HCT116 (cell line): ENCODE data around the gene CYSTM1. TPM values are rescaled to one million over a fixed set of nuclear protein-coding genes. Genes with fewer than 3 reads are reported as not detected.

ENCODE experiments used
- ATAC-seq: fragments of 200-7000 bp; cut with Tn5 transposase; 2 replicates; pipeline ENCODE4 v1.9.1; 2020; ENCODE audit warnings: mild to moderate bottlenecking, moderate library complexity
- BruUV-seq: library from RNA; stranded (reverse); fragments of 400-500 nt; replicated peaks from 2 replicates; lab custom pipeline; 2021; lab: Mats Ljungman, UMichigan
- CTCF ChIA-PET: fragments of 300-600 bp; sonication (Branson Sonifier 250); formaldehyde crosslinking; loops from one replicate; lab custom pipeline; 2021; ENCODE audit warnings: antibody characterized with exemption; lab: Charles Lee
- POLR2A ChIA-PET: fragments of 300-600, 350-600 bp; sonication (Branson Sonifier 250); formaldehyde crosslinking; loops from one replicate; lab custom pipeline; 2021; ENCODE audit warnings: antibody characterized with exemption; lab: Charles Lee
- RAD21 ChIA-PET, 2 experiments: fragments of 300-600 bp; sonication (Branson Sonifier 250); formaldehyde crosslinking; loops; one replicate each; lab custom pipeline; 2023; ENCODE audit warnings: low total read pairs in 2 of 2; ENCODE audit not compliant: uncharacterized antibody in 2 of 2, unreplicated experiment in 2 of 2, low non-redundant PET in 1 of 2; lab: Charles Lee
- DNase-seq: peaks from one replicate; pipeline ENCODE4 v3.0.0-alpha.2; 2010; ENCODE audit warnings: low read depth, low spot score
- H2AFZ ChIP-seq: fragments of 200-600 bp; shearing (Covaris generic), sonication (generic); 2 replicates; pipeline ENCODE4 v1.6.1; 2017; ENCODE audit warnings: low read depth, mixed run types, mixed read lengths, antibody characterized with exemption, low read length; ENCODE audit not compliant: poor library complexity, severe bottlenecking
- H3K27ac ChIP-seq: 2 replicates; pipeline ENCODE4 v1.5.1; 2012; ENCODE audit warnings: low read depth, low read length
- H3K27me3 ChIP-seq: fragments of 200-600 bp; sonication (generic); 2 replicates; pipeline ENCODE4 v1.6.1; 2016; ENCODE audit warnings: mixed run types, low read length, mixed read lengths; ENCODE audit not compliant: insufficient read depth
- H3K36me3 ChIP-seq, 2 experiments: fragments of 200-500 bp in 1 of 2; fragments of 200-600 bp in 1 of 2; sonication (Bioruptor generic) in 1 of 2; sonication (generic) in 1 of 2; 2 replicates each; pipeline versions ENCODE4 v1.5.1 to v1.6.1; 2014 to 2016; ENCODE audit warnings: low read length in 2 of 2, inconsistent platforms in 1 of 2, mixed read lengths in 1 of 2, mixed run types in 1 of 2; ENCODE audit not compliant: insufficient read depth in 2 of 2, control insufficient read depth in 1 of 2
- H3K4me1 ChIP-seq, 2 experiments: fragments of 200-600 bp in 1 of 2; sonication (generic) in 1 of 2; 2 replicates each; pipeline versions ENCODE4 v1.5.1 to v1.6.1; 2012 to 2017; ENCODE audit warnings: low read length in 2 of 2, inconsistent platforms in 1 of 2, mild to moderate bottlenecking in 1 of 2, mixed read lengths in 1 of 2, mixed run types in 1 of 2, moderate library complexity in 1 of 2; ENCODE audit not compliant: insufficient read depth in 2 of 2, control insufficient read depth in 1 of 2
- H3K4me2 ChIP-seq: fragments of 200-600 bp; sonication (generic); 2 replicates; pipeline ENCODE4 v1.6.1; 2017; ENCODE audit warnings: mixed run types, low read length, mixed read lengths
- H3K4me3 ChIP-seq, 2 experiments: fragments of 200-600 bp in 1 of 2; sonication (generic) in 1 of 2; replicated peaks in 1 of 2; 2 replicates each; pipeline ENCODE4 v1.5.1; 2011 to 2016; ENCODE audit warnings: low read length in 2 of 2, control low read depth in 1 of 2, low read depth in 1 of 2, mild to moderate bottlenecking in 1 of 2, mixed read lengths in 1 of 2, mixed run types in 1 of 2
- H3K79me2 ChIP-seq: fragments of 200-600 bp; sonication (generic); 2 replicates; pipeline ENCODE4 v1.6.1; 2017; ENCODE audit warnings: mild to moderate bottlenecking, mixed run types, low read length, moderate library complexity, mixed read lengths; ENCODE audit not compliant: insufficient read depth
- H3K9ac ChIP-seq: fragments of 200-600 bp; sonication (generic); 2 replicates; pipeline ENCODE4 v1.6.1; 2016; ENCODE audit warnings: low read length, mixed read lengths
- H3K9me2 ChIP-seq: fragments of 200-600 bp; sonication (generic), shearing (Covaris generic); 2 replicates; pipeline ENCODE4 v1.6.1; 2017; ENCODE audit warnings: mixed run types, mild to moderate bottlenecking, moderate library complexity; ENCODE audit not compliant: insufficient read depth
- H3K9me3 ChIP-seq, 2 experiments: fragments of 200-500 bp in 1 of 2; fragments of 200-600 bp in 1 of 2; sonication (Bioruptor generic) in 1 of 2; sonication (generic) in 1 of 2; 2 replicates each; pipeline ENCODE4 v1.6.1; 2014 to 2017; ENCODE audit warnings: low read length in 2 of 2, mixed read lengths in 2 of 2, inconsistent platforms in 1 of 2, low read depth in 1 of 2, mild to moderate bottlenecking in 1 of 2, mixed run types in 1 of 2, moderate library complexity in 1 of 2; ENCODE audit not compliant: control insufficient read depth in 1 of 2, insufficient read depth in 1 of 2
- H4K20me1 ChIP-seq: fragments of 200-600 bp; sonication (generic), shearing (Covaris generic); 2 replicates; pipeline ENCODE4 v1.6.1; 2017; ENCODE audit warnings: mixed run types, mild to moderate bottlenecking, moderate library complexity; ENCODE audit not compliant: insufficient read depth
- EGR1 ChIP-seq: IDR thresholded peaks from 2 replicates; pipeline ENCODE4 v1.6.1; 2012; ENCODE audit warnings: low read depth
- POLR2AphosphoS5 ChIP-seq: IDR thresholded peaks from 2 replicates; pipeline ENCODE4 v1.6.1; 2011; ENCODE audit warnings: mild to moderate bottlenecking, low read depth, low read length, moderate library complexity
- RAD21 ChIP-seq: IDR thresholded peaks from 2 replicates; pipeline ENCODE4 v1.6.1; 2012; ENCODE audit warnings: low read depth, mild to moderate bottlenecking
- SRF ChIP-seq: IDR thresholded peaks from 2 replicates; pipeline ENCODE4 v1.6.1; 2012; ENCODE audit warnings: low read depth
- TCF7L2 ChIP-seq: IDR thresholded peaks from 2 replicates; pipeline ENCODE4 v1.7.0; 2011; ENCODE audit warnings: borderline replicate concordance, inconsistent platforms; ENCODE audit not compliant: insufficient read depth, insufficient read length; ENCODE audit errors: extremely low read depth
- ZFX ChIP-seq: fragments of 450-650 bp; IDR thresholded peaks from 2 replicates; pipeline ENCODE4 v1.6.1; 2017
- intact Hi-C: fragments of 100-400 bp; cut with micrococcal nuclease; formaldehyde crosslinking; loops from 2 replicates; pipeline ENCODE4 v1.10.0; 2022
- total RNA-seq: library from RNA; stranded (reverse); gene quantifications from one replicate; pipeline ENCODE4 v1.2.1, GENCODE V29; 2021; ENCODE audit not compliant: unreplicated experiment
- TF ChIP-seq, protein P1 (sequence below): IDR thresholded peaks from 2 replicates; pipeline ENCODE4 v1.6.1; 2012
- TF ChIP-seq, protein P2 (sequence below), 3 experiments: fragments of 200-600 bp in 1 of 3; sonication (generic) in 1 of 3; IDR thresholded peaks in 2 of 3; conservative IDR thresholded peaks in 1 of 3; 2 replicates each; pipeline ENCODE4 v1.5.1; 2012 to 2017; ENCODE audit warnings: low read depth in 2 of 3, low read length in 2 of 3, antibody characterized with exemption in 1 of 3, borderline replicate concordance in 1 of 3, control low read depth in 1 of 3, mild to moderate bottlenecking in 1 of 3, mixed read lengths in 1 of 3, mixed run types in 1 of 3, moderate library complexity in 1 of 3; ENCODE audit not compliant: insufficient read depth in 1 of 3
- TF ChIP-seq, protein P3 (sequence below): IDR thresholded peaks from 2 replicates; pipeline ENCODE4 v1.6.1; 2012

CYSTM1 gene
- total RNA-seq, 1 experiment from 2014 or later = 56.0 TPM

DNA sequence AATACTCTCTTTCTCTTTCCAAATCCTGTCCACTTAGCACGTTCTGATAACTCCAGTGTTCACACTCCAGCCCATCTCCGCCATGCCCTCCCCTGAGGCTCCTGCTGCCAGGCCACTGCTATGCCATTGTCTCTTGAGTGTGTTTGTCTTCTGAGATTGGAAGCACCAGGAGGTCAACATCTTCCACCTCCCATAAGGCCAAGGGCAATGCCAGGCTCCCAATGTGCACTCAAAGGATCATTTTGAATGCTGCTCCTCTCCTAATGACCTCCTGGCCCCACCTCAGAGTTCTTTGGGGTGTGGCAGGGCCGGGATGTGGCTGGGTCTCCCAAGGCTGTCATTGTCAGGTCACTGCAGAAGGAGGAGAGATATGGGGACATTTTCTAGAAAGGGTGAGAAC is 29.7 kb upstream of the CYSTM1 start (continued):
- TF ChIP-seq, protein P1, sequence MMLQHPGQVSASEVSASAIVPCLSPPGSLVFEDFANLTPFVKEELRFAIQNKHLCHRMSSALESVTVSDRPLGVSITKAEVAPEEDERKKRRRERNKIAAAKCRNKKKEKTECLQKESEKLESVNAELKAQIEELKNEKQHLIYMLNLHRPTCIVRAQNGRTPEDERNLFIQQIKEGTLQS = no peak
- TF ChIP-seq EGR1 (no peak), POLR2AphosphoS5 (no peak), ZFX (no peak), SRF (no peak)
- TF ChIP-seq, protein P2, sequence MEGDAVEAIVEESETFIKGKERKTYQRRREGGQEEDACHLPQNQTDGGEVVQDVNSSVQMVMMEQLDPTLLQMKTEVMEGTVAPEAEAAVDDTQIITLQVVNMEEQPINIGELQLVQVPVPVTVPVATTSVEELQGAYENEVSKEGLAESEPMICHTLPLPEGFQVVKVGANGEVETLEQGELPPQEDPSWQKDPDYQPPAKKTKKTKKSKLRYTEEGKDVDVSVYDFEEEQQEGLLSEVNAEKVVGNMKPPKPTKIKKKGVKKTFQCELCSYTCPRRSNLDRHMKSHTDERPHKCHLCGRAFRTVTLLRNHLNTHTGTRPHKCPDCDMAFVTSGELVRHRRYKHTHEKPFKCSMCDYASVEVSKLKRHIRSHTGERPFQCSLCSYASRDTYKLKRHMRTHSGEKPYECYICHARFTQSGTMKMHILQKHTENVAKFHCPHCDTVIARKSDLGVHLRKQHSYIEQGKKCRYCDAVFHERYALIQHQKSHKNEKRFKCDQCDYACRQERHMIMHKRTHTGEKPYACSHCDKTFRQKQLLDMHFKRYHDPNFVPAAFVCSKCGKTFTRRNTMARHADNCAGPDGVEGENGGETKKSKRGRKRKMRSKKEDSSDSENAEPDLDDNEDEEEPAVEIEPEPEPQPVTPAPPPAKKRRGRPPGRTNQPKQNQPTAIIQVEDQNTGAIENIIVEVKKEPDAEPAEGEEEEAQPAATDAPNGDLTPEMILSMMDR (IDR thresholded peaks at IDR 0.05 in 2 of 3, conservative IDR thresholded peaks at IDR 0.05 in 1 of 3; ENCODE audit: borderline replicate concordance in 1 of 3, insufficient read depth in 1 of 3, low read depth in 2 of 3, low read length in 2 of 3) = no peak
- TF ChIP-seq, all 23 proteins: peak for 0

DNA sequence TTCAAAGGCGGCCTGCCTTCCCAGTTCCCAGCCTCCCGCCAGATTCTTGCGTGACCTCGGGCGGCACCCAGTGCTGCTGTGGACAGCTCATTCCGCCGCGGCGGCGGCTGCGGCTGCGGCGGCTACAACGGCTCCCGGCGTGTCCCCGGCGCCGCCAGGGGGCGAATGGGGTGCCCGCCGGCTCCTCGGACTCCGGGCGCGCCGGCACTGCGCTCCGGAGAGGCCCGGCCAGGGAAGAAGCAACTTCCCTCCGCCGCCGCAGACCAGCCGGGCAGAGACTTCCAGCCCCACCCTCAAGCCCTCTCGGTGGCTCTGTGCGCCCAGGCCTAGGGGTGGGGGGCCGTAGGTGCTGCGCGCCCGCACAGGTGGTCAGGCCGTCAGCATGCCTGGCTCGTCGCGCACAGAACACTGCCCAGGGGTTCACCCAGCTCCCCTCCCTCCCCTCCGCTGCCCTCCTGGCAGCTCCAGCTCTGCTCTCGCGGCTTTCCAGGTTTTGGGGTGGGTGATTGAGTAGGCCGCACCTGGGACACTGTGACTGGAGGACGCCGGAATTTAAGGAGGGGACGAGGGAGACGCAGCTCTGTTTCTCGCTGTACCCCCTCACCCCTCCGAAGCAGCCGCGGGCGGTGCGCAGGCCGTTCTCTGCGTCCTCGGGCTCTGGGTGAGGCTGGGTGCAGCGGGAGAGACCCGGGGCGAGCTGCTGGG is 29.0 kb upstream of the CYSTM1 start:
- no peaks in the 10 kb centered on the region for H4K20me1 ChIP-seq
- peak; percentile 83 for ATAC-seq
- H3K9me2 ChIP-seq = no peaks in the 10 kb centered on the region
- peak overlapping the region; percentile 11 to 35; a peak in 3 of 4 replicates for H3K4me3 ChIP-seq
- peak overlapping the region; percentile 73 for H3K4me2 ChIP-seq
- TF ChIP-seq, protein P3, sequence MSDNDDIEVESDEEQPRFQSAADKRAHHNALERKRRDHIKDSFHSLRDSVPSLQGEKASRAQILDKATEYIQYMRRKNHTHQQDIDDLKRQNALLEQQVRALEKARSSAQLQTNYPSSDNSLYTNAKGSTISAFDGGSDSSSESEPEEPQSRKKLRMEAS = no peak
- TF ChIP-seq RAD21 = peak; percentile 35
- peak; percentile 36 for TF ChIP-seq TCF7L2
- TF ChIP-seq, protein P2 (IDR thresholded peaks at IDR 0.05 in 2 of 3, conservative IDR thresholded peaks at IDR 0.05 in 1 of 3; ENCODE audit: borderline replicate concordance in 1 of 3, insufficient read depth in 1 of 3, low read depth in 2 of 3, low read length in 2 of 3) = peak; percentile 35 to 63 (median 59); a peak in 5 of 6 replicates
- no TSS peak for BruUV-seq
- no peaks in the 10 kb centered on the region for H3K9me3 ChIP-seq
- H3K79me2 ChIP-seq = no peaks in the 10 kb centered on the region
- no peak overlapping the region for H3K27ac ChIP-seq
- DNase-seq = no peak
- ChIA-PET CTCF (interaction anchor here (0.7 to 3.2 kb wide), 14 partner anchors 9 to 206 kb away, joined by 3 to 20 read pairs (median 4); no protein-coding TSS in a partner anchor), POLR2A (interaction anchor here (1.2 kb wide), 1 partner anchor 39 kb away, joined by 3 read pairs; no protein-coding TSS in a partner anchor), RAD21 (interaction anchor here in 1 of 2 experiments (1.0 kb wide), 1 partner anchor 73 kb away, joined by 3 read pairs; no protein-coding TSS in a partner anchor)
- H3K36me3 ChIP-seq = no peaks in the 10 kb centered on the region
- H3K27me3 ChIP-seq = no peaks in the 10 kb centered on the region
- intact Hi-C loops = no loop called here
- H3K4me1 ChIP-seq = peaks cover 4 to 19% of the 10 kb centered on the region in 2 experiments; a peak in 3 of 4 replicates
- no peak overlapping the region for H2AFZ ChIP-seq
- 0 out of 2 replicates have a peak overlapping the region, but pooled peaks have one; percentile 20 for H3K9ac ChIP-seq
